Measurements from ENCODE around the gene GRM4. TPM values are rescaled to one million over a fixed set of nuclear protein-coding genes. Genes with fewer than 3 reads are reported as not detected.
"Not testable (repeated sequence)": the region's sequence is repeated elsewhere in the genome, so short reads cannot be mapped to it uniquely, and the experiment has no call there.

Gene GRM4
- total RNA-seq, 6 experiments from 2014 or later, result not detected

GRCh38 chr6:34045771-34046170 is 100.1 kb downstream of the GRM4 start:
- H3K4me3 ChIP-seq, result no peak overlapping the region
- H3K9me3 ChIP-seq, result no peaks in the 10 kb centered on the region
- TF ChIP-seq, protein P1, sequence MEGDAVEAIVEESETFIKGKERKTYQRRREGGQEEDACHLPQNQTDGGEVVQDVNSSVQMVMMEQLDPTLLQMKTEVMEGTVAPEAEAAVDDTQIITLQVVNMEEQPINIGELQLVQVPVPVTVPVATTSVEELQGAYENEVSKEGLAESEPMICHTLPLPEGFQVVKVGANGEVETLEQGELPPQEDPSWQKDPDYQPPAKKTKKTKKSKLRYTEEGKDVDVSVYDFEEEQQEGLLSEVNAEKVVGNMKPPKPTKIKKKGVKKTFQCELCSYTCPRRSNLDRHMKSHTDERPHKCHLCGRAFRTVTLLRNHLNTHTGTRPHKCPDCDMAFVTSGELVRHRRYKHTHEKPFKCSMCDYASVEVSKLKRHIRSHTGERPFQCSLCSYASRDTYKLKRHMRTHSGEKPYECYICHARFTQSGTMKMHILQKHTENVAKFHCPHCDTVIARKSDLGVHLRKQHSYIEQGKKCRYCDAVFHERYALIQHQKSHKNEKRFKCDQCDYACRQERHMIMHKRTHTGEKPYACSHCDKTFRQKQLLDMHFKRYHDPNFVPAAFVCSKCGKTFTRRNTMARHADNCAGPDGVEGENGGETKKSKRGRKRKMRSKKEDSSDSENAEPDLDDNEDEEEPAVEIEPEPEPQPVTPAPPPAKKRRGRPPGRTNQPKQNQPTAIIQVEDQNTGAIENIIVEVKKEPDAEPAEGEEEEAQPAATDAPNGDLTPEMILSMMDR (IDR thresholded peaks at IDR 0.05), result no peak
- no peak for TF ChIP-seq POLR2A (IDR thresholded peaks at IDR 0.05)
- H3K27me3 ChIP-seq, result no peaks in the 10 kb centered on the region
- H3K4me1 ChIP-seq, result no peaks in the 10 kb centered on the region
- no peak overlapping the region for H3K27ac ChIP-seq
- ATAC-seq (no peak), DNase-seq (no peak)
- intact Hi-C loops (cut with DNase I), result no loop called here
- no peaks in the 10 kb centered on the region for H3K36me3 ChIP-seq
- 45% methylated on average over 8 of the region's 8 CpGs for WGBS (ENCODE audit: insufficient coverage, low coverage, low lambda C conversion rate, missing lambda C conversion rate)

- H3K36me3 ChIP-seq, result no peaks in the 10 kb centered on the region
- WGBS (ENCODE audit: insufficient coverage, low coverage, low lambda C conversion rate, missing lambda C conversion rate), result 44% methylated on average over 5 of the region's 13 CpGs
- H3K4me3 ChIP-seq, result no peak overlapping the region
- H3K27me3 ChIP-seq, result no peaks in the 10 kb centered on the region
- TF ChIP-seq, protein P1 (IDR thresholded peaks at IDR 0.05), result no peak
- TF ChIP-seq POLR2A (IDR thresholded peaks at IDR 0.05), result no peak
- ATAC-seq, result no peak
- no peaks in the 10 kb centered on the region for H3K4me1 ChIP-seq
- H3K27ac ChIP-seq, result no peak overlapping the region
- H3K9me3 ChIP-seq, result no peaks in the 10 kb centered on the region
- no peak for DNase-seq
- intact Hi-C loops (cut with DNase I), result no loop called here
Observed at GRCh38 chr6:34044945-34045595, 100.8 kb downstream of the GRM4 start.

DNA sequence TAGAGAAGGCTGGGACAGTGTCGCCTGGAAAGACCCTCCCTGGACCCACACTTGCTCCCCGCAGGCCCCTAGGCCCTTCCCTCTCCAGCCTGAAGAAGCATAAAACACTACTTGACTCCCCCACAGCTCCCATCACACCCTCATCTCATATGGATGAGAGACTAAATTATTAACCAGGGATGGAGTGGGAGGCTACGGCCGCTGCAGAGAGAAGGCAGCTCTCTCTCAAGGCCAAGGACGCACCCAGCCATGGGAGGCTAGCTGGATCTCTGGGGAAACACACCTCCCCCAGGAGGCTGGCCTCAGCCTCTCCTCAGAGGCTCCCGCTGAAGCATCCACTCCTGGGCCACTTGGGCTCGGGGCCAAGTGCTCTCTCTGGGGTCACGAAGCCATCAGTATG is 102.5 kb downstream of the GRM4 start:
- no peaks in the 10 kb centered on the region for H3K36me3 ChIP-seq
- no peaks in the 10 kb centered on the region for H3K27me3 ChIP-seq
- H3K4me1 ChIP-seq, result no peaks in the 10 kb centered on the region
- ATAC-seq (no peak), DNase-seq (no peak)
- 89% methylated on average over 3 of the region's 8 CpGs for WGBS (ENCODE audit: insufficient coverage, low coverage, low lambda C conversion rate, missing lambda C conversion rate)
- no peak overlapping the region for H3K4me3 ChIP-seq
- H3K27ac ChIP-seq, result no peak overlapping the region
- H3K9me3 ChIP-seq, result no peaks in the 10 kb centered on the region
- intact Hi-C loops (cut with DNase I), result no loop called here
- TF ChIP-seq POLR2A (IDR thresholded peaks at IDR 0.05), result no peak
- TF ChIP-seq, protein P1 (IDR thresholded peaks at IDR 0.05), result no peak

DNA sequence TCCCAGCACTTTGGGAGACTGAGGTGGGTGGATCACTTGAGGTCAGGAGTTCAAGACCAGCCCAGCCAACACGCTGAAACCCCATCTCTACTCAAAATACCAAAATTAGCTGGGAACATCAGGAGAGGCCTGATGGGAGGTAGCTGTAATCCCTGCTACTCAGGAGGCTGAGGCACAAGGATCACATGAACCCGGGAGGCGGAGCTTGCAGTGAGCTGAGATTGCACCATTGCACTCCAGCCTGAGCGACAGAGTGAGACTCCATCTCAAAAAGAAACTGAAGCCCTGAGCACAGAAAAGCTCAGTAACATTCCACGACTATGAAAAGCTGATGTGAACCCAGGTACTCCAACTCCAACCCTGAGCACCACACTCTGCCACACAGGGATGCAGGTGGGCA is 103.9 kb downstream of the GRM4 start:
- H3K4me1 ChIP-seq; H3K36me3 ChIP-seq; ATAC-seq; H3K9me3 ChIP-seq; intact Hi-C loops (cut with DNase I); H3K27ac ChIP-seq; H3K4me3 ChIP-seq; DNase-seq; H3K27me3 ChIP-seq: not testable (repeated sequence)
- WGBS (ENCODE audit: insufficient coverage, low coverage, low lambda C conversion rate, missing lambda C conversion rate), result 73% methylated on average over 2 of the region's 5 CpGs

DNA sequence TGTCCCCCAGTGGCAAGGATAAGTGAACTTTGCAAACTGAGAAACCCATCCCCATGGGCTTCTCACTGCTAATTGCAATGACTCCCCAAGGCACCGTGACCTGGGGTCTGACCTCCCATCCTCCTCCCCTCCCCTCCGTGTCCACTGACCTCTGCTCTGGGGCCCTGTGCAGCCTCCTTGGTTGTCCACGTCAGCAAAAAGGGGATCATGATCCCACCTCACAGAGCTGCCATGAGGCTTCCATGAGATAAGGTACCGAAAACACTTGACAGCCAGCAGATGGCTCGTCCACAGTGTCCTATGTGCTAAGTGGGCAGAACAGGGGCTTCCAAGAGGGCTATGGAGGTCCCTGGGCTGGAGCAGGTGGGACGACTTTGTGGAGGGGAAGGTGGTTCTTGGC is 104.5 kb downstream of the GRM4 start:
- Histone ChIP-seq H3K9me3 (no peaks in the 10 kb centered on the region), H3K27ac (no peak overlapping the region), H3K27me3 (no peaks in the 10 kb centered on the region), H3K4me1 (no peaks in the 10 kb centered on the region), H3K36me3 (no peaks in the 10 kb centered on the region), H3K4me3 (no peak overlapping the region)
- ATAC-seq (no peak), DNase-seq (no peak)
- 50% methylated on average over 4 of the region's 6 CpGs for WGBS (ENCODE audit: insufficient coverage, low coverage, low lambda C conversion rate, missing lambda C conversion rate)
- intact Hi-C loops (cut with DNase I), result no loop called here
- TF ChIP-seq, protein P1 (IDR thresholded peaks at IDR 0.05), result no peak
- no peak for TF ChIP-seq POLR2A (IDR thresholded peaks at IDR 0.05)

Measured in right lobe of liver (tissue), 6 donors.